ENCODE data around the gene PSMC3. TPM values are rescaled to one million over a fixed set of nuclear protein-coding genes. Genes with fewer than 3 reads are reported as not detected.

The PSMC3 gene
- total RNA-seq, 1 donor from 2014 or later = 34.8 TPM

GRCh38 chr11:47413351-47413750, 12.9 kb downstream of the PSMC3 start:
- intact Hi-C loops (cut with DNase I) = loop anchor here (10.0 kb wide), 2 partner anchors 499 to 1569 kb away; partner anchors contain the start of genes CRY2 and LRP4
- peaks cover 21 to 47% of the 10 kb centered on the region in 2 donors for H3K4me1 ChIP-seq

GRCh38 chr11:47411884-47412746, 14.1 kb downstream of the PSMC3 start:
- Histone ChIP-seq H3K4me1 (peaks cover 21 to 53% of the 10 kb centered on the region in 2 donors), H3K9me3 (no peaks in the 10 kb centered on the region), H3K36me3 (peaks cover 44 to 46% of the 10 kb centered on the region in 2 donors), H3K4me3 (no peak overlapping the region), H3K27me3 (no peaks in the 10 kb centered on the region), H3K27ac (peak overlapping the region; percentile 44 to 95)
- DNase-seq (ENCODE audit: low spot score in 2 of 2) = no peak
- intact Hi-C loops (cut with DNase I) = loop anchor here (10.0 kb wide), 2 partner anchors 497 to 1567 kb away; partner anchors contain the start of genes CRY2 and LRP4
- peak; percentile 54 to 64 (median 62) for TF ChIP-seq CTCF (IDR thresholded peaks at IDR 0.05)

More at GRCh38 chr11:47413351-47413750, 12.9 kb downstream of the PSMC3 start:
- Histone ChIP-seq H3K36me3 (peaks cover 47 to 56% of the 10 kb centered on the region in 2 donors), H3K27me3 (no peaks in the 10 kb centered on the region), H3K9me3 (no peaks in the 10 kb centered on the region), H3K4me3 (no peak overlapping the region), H3K27ac (peak overlapping the region; percentile 85 to 91)
- DNase-seq (ENCODE audit: low spot score in 2 of 2) = no peak
- TF ChIP-seq CTCF (IDR thresholded peaks at IDR 0.05) = no peak

DNA sequence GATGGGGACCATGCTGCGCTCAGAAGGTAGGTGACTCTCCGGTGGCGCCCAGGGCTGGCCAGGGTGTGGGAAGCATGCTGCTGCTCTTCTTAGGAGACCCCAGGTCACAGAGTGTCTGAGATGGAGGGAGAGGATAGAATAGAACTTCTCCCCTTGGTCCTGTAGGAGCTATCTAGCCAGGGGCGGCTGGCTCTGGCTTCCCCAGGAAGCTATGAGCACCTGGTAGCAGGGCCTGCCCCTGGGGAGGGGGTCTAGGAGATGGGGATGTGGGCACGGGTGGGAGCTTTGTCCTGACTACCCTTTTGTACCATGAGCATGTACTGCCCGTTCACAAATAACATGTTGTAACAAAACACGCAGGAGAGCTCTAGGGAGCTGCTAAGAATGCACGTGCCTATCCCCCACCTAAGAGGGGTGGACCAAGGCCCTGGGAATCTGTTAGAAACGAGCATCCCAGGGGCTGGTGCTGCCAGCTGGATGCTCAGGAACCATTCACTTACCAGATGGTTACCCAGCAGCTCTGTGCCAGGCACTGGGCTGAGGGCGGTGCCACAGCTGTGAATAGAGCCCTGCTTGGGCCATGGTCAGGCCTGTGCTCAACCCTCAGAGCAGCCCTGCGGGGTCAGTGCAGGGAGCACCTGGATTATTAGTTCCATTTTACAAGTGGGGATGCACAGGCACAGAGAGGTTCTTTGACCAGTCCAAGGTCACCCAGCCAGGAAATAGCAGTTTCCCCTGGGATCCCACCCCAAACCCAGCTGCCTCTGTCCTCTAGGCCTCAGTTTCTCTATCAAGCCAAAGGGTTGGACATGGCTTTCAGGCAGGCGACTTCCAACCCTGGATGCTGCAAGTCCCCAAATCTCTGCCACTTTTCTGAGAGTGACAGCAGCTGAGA, 15.6 kb downstream of the PSMC3 start:
- intact Hi-C loops (cut with DNase I) = loop anchor here (10.0 kb wide), 2 partner anchors 496 to 1566 kb away; partner anchors contain the start of genes CRY2 and LRP4
- TF ChIP-seq CTCF (IDR thresholded peaks at IDR 0.05) = no peak
- H3K4me3 ChIP-seq = peak overlapping the region; percentile 82 to 87
- DNase-seq (ENCODE audit: low spot score in 2 of 2) = no peak
- H3K27me3 ChIP-seq = no peaks in the 10 kb centered on the region
- peaks cover 19 to 48% of the 10 kb centered on the region in 2 donors for H3K4me1 ChIP-seq
- H3K9me3 ChIP-seq = no peaks in the 10 kb centered on the region
- H3K36me3 ChIP-seq = peaks cover 44 to 46% of the 10 kb centered on the region in 2 donors
- peak overlapping the region; percentile 95 to 99 for H3K27ac ChIP-seq

DNA sequence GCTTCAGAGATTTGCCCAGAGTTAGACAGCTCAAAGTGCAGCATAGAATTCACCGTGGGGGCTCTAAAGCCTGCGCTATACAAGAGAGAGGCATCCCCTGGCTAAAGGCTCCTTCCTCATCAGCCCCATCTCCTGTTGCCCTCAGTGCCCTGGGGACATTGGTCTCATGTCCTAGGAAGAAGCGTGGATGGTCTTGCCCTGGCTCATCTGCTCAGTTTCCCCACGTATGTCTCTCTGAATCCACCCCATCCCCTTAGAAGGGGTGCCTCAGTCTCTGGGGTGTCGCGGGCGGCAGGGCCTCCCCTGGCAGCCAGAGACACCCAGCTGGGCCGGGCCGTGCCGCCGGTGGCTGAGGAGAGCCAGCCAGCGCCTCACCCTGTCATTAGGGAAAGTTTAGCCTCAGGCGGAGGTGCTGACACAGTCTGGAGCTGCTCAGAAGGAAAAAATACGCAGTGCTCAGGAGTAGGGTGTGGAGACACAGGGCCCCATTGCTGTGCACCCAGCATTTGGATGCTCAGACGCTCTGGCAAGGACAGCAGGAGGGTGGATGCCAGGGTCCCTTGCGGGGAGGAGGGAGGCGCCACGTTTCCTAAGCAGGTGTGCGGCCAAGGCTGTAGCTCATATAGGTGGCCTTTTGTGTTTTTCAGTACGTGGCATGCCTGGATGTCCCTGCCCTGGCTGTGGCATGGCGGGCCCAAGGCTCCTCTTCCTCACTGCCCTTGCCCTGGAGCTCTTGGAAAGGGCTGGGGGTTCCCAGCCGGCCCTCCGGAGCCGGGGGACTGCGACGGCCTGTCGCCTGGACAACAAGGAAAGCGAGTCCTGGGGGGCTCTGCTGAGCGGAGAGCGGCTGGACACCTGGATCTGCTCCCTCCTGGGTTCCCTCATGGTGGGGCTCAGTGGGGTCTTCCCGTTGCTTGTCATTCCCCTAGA, 16.5 kb downstream of the PSMC3 start:
- TF ChIP-seq CTCF (IDR thresholded peaks at IDR 0.05) = no peak

More for the DNA sequence above, 16.5 kb downstream of the PSMC3 start:
- peaks cover 34 to 37% of the 10 kb centered on the region in 2 donors for H3K36me3 ChIP-seq
- H3K27me3 ChIP-seq = no peaks in the 10 kb centered on the region
- peaks cover 10 to 42% of the 10 kb centered on the region in 2 donors for H3K4me1 ChIP-seq
- intact Hi-C loops (cut with DNase I) = loop anchor here (2.0 to 10.0 kb wide), 7 partner anchors 45 to 1565 kb away; partner anchors contain the start of genes ARFGAP2, CRY2, FNBP4 and KBTBD4
- no peaks in the 10 kb centered on the region for H3K9me3 ChIP-seq
- H3K27ac ChIP-seq = peak overlapping the region; percentile 95 to 99
- DNase-seq (ENCODE audit: low spot score in 2 of 2) = no peak
- peak overlapping the region; percentile 82 to 87 for H3K4me3 ChIP-seq
